HCT116 (cell line): ENCODE data around the gene RAB27A. TPM values are rescaled to one million over a fixed set of nuclear protein-coding genes. Genes with fewer than 3 reads are reported as not detected.

Experiments
- ATAC-seq: fragments of 200-7000 bp; cut with Tn5 transposase; 2 replicates; pipeline ENCODE4 v1.9.1; 2020; ENCODE audit warnings: mild to moderate bottlenecking, moderate library complexity
- BruUV-seq: library from RNA; stranded (reverse); fragments of 400-500 nt; replicated peaks from 2 replicates; lab custom pipeline; 2021; lab: Mats Ljungman, UMichigan
- CTCF ChIA-PET: fragments of 300-600 bp; sonication (Branson Sonifier 250); formaldehyde crosslinking; loops from one replicate; lab custom pipeline; 2021; ENCODE audit warnings: antibody characterized with exemption; lab: Charles Lee
- POLR2A ChIA-PET: fragments of 300-600, 350-600 bp; sonication (Branson Sonifier 250); formaldehyde crosslinking; loops from one replicate; lab custom pipeline; 2021; ENCODE audit warnings: antibody characterized with exemption; lab: Charles Lee
- RAD21 ChIA-PET, 2 experiments: fragments of 300-600 bp; sonication (Branson Sonifier 250); formaldehyde crosslinking; loops; one replicate each; lab custom pipeline; 2023; ENCODE audit warnings: low total read pairs in 2 of 2; ENCODE audit not compliant: uncharacterized antibody in 2 of 2, unreplicated experiment in 2 of 2, low non-redundant PET in 1 of 2; lab: Charles Lee
- DNase-seq: peaks from one replicate; pipeline ENCODE4 v3.0.0-alpha.2; 2010; ENCODE audit warnings: low read depth, low spot score
- H2AFZ ChIP-seq: fragments of 200-600 bp; shearing (Covaris generic), sonication (generic); 2 replicates; pipeline ENCODE4 v1.6.1; 2017; ENCODE audit warnings: low read depth, mixed run types, mixed read lengths, antibody characterized with exemption, low read length; ENCODE audit not compliant: poor library complexity, severe bottlenecking
- H3K27ac ChIP-seq: 2 replicates; pipeline ENCODE4 v1.5.1; 2012; ENCODE audit warnings: low read depth, low read length
- H3K27me3 ChIP-seq: fragments of 200-600 bp; sonication (generic); 2 replicates; pipeline ENCODE4 v1.6.1; 2016; ENCODE audit warnings: mixed run types, low read length, mixed read lengths; ENCODE audit not compliant: insufficient read depth
- H3K36me3 ChIP-seq, 2 experiments: fragments of 200-500 bp in 1 of 2; fragments of 200-600 bp in 1 of 2; sonication (Bioruptor generic) in 1 of 2; sonication (generic) in 1 of 2; 2 replicates each; pipeline versions ENCODE4 v1.5.1 to v1.6.1; 2014 to 2016; ENCODE audit warnings: low read length in 2 of 2, inconsistent platforms in 1 of 2, mixed read lengths in 1 of 2, mixed run types in 1 of 2; ENCODE audit not compliant: insufficient read depth in 2 of 2, control insufficient read depth in 1 of 2
- H3K4me1 ChIP-seq, 2 experiments: fragments of 200-600 bp in 1 of 2; sonication (generic) in 1 of 2; 2 replicates each; pipeline versions ENCODE4 v1.5.1 to v1.6.1; 2012 to 2017; ENCODE audit warnings: low read length in 2 of 2, inconsistent platforms in 1 of 2, mild to moderate bottlenecking in 1 of 2, mixed read lengths in 1 of 2, mixed run types in 1 of 2, moderate library complexity in 1 of 2; ENCODE audit not compliant: insufficient read depth in 2 of 2, control insufficient read depth in 1 of 2
- H3K4me2 ChIP-seq: fragments of 200-600 bp; sonication (generic); 2 replicates; pipeline ENCODE4 v1.6.1; 2017; ENCODE audit warnings: mixed run types, low read length, mixed read lengths
- H3K4me3 ChIP-seq, 2 experiments: fragments of 200-600 bp in 1 of 2; sonication (generic) in 1 of 2; replicated peaks in 1 of 2; 2 replicates each; pipeline ENCODE4 v1.5.1; 2011 to 2016; ENCODE audit warnings: low read length in 2 of 2, control low read depth in 1 of 2, low read depth in 1 of 2, mild to moderate bottlenecking in 1 of 2, mixed read lengths in 1 of 2, mixed run types in 1 of 2
- H3K79me2 ChIP-seq: fragments of 200-600 bp; sonication (generic); 2 replicates; pipeline ENCODE4 v1.6.1; 2017; ENCODE audit warnings: mild to moderate bottlenecking, mixed run types, low read length, moderate library complexity, mixed read lengths; ENCODE audit not compliant: insufficient read depth
- H3K9ac ChIP-seq: fragments of 200-600 bp; sonication (generic); 2 replicates; pipeline ENCODE4 v1.6.1; 2016; ENCODE audit warnings: low read length, mixed read lengths
- H3K9me2 ChIP-seq: fragments of 200-600 bp; sonication (generic), shearing (Covaris generic); 2 replicates; pipeline ENCODE4 v1.6.1; 2017; ENCODE audit warnings: mixed run types, mild to moderate bottlenecking, moderate library complexity; ENCODE audit not compliant: insufficient read depth
- H3K9me3 ChIP-seq, 2 experiments: fragments of 200-500 bp in 1 of 2; fragments of 200-600 bp in 1 of 2; sonication (Bioruptor generic) in 1 of 2; sonication (generic) in 1 of 2; 2 replicates each; pipeline ENCODE4 v1.6.1; 2014 to 2017; ENCODE audit warnings: low read length in 2 of 2, mixed read lengths in 2 of 2, inconsistent platforms in 1 of 2, low read depth in 1 of 2, mild to moderate bottlenecking in 1 of 2, mixed run types in 1 of 2, moderate library complexity in 1 of 2; ENCODE audit not compliant: control insufficient read depth in 1 of 2, insufficient read depth in 1 of 2
- H4K20me1 ChIP-seq: fragments of 200-600 bp; sonication (generic), shearing (Covaris generic); 2 replicates; pipeline ENCODE4 v1.6.1; 2017; ENCODE audit warnings: mixed run types, mild to moderate bottlenecking, moderate library complexity; ENCODE audit not compliant: insufficient read depth
- EGR1 ChIP-seq: IDR thresholded peaks from 2 replicates; pipeline ENCODE4 v1.6.1; 2012; ENCODE audit warnings: low read depth
- EZH2phosphoT487 ChIP-seq: fragments of 200-600 bp; IDR thresholded peaks from 2 replicates; pipeline ENCODE4 v1.6.1; 2018; ENCODE audit warnings: antibody characterized with exemption, borderline replicate concordance
- RAD21 ChIP-seq: IDR thresholded peaks from 2 replicates; pipeline ENCODE4 v1.6.1; 2012; ENCODE audit warnings: low read depth, mild to moderate bottlenecking
- REST ChIP-seq: IDR thresholded peaks from 2 replicates; pipeline ENCODE4 v1.6.1; 2012; ENCODE audit warnings: low read depth
- SIN3A ChIP-seq: IDR thresholded peaks from 2 replicates; pipeline ENCODE4 v1.6.1; 2012; ENCODE audit warnings: low read depth
- SRF ChIP-seq: IDR thresholded peaks from 2 replicates; pipeline ENCODE4 v1.6.1; 2012; ENCODE audit warnings: low read depth
- ZFX ChIP-seq: fragments of 450-650 bp; IDR thresholded peaks from 2 replicates; pipeline ENCODE4 v1.6.1; 2017
- intact Hi-C: fragments of 100-400 bp; cut with micrococcal nuclease; formaldehyde crosslinking; loops from 2 replicates; pipeline ENCODE4 v1.10.0; 2022
- total RNA-seq: library from RNA; stranded (reverse); gene quantifications from one replicate; pipeline ENCODE4 v1.2.1, GENCODE V29; 2021; ENCODE audit not compliant: unreplicated experiment

RAB27A gene
- total RNA-seq, 1 experiment from 2014 or later: 8.8 TPM

GRCh38 chr15:55198706-55199105 lies 90.9 kb downstream of the RAB27A start:
- H2AFZ ChIP-seq: no peak overlapping the region
- POLR2A ChIA-PET: no interaction called here
- no peaks in the 10 kb centered on the region for H3K27me3 ChIP-seq
- TF ChIP-seq REST: no peak
- TF ChIP-seq SRF: no peak
- no peak for TF ChIP-seq EGR1
- TF ChIP-seq RAD21: no peak
- no peak for TF ChIP-seq SIN3A
- TF ChIP-seq EZH2phosphoT487: no peak
- no peak for TF ChIP-seq ZFX
- H3K36me3 ChIP-seq: peaks cover 2 to 3% of the 10 kb centered on the region in 2 experiments; a peak in 1 of 4 replicates
- no peak overlapping the region for H3K9ac ChIP-seq
- no peak overlapping the region for H3K4me3 ChIP-seq
- H3K9me3 ChIP-seq: no peaks in the 10 kb centered on the region
- no peak overlapping the region for H3K4me2 ChIP-seq
- RAD21 ChIA-PET: no interaction called here
- ATAC-seq: no peak
- H3K9me2 ChIP-seq: no peaks in the 10 kb centered on the region
- no TSS peak for BruUV-seq
- H4K20me1 ChIP-seq: peaks cover 3% of the 10 kb centered on the region; the same call in 1 of the 2 replicates
- no peak for DNase-seq
- intact Hi-C loops: no loop called here
- CTCF ChIA-PET: no interaction called here
- H3K27ac ChIP-seq: no peak overlapping the region
- H3K4me1 ChIP-seq: peaks cover 15 to 21% of the 10 kb centered on the region in 2 experiments; a peak in 3 of 4 replicates
- H3K79me2 ChIP-seq: peaks cover 31% of the 10 kb centered on the region
